NCI-H128 (cell line): ENCODE data around the gene DDX55.

ENCODE experiments used
- DNase-seq: peaks from one replicate; lab custom pipeline; 2025; ENCODE audit not compliant: unreplicated experiment; lab: John Stamatoyannopoulos, UW

DDX55 gene

DNA sequence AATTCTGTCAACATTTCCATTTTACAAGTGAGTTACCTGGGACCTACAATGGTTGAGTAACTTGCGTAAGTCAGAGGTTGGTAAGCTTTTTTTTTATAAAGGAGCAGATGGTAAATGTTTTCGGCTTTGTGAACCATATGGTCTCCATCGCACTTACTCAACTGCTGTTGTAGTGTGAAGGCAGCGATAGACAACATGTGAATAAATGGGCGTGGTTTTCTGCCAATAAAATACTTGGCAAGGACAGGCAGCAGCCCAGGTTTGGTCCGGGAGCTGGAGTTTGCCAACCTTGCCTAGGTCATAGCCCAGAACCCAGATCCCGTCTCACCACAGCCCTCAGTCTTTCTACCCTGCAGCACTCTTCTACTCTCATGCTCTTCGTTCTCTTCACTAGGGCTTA, 6.3 kb downstream of the DDX55 start:
- DNase-seq = no peak

DNA sequence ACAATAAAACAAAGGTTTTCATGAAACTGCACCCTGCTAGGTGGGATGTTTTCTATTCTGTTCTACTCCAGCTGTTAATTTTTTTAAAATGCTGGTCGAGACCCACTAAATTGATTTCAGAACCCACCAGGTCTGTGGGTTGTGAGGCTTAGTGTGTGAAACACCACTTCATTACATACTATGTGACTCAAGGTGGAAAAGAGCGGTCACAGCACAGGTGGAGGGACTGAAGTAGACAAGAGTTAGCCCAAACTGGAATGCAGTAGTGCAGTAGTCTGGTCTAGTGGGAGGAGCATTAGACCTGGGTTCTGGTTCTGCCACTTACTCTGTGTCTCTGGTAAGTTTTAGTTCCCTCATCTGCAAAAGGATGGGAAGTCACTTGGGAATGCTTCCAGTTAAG, 12.2 kb downstream of the DDX55 start:
- no peak for DNase-seq

GRCh38 chr12:123614531-123614930, 12.6 kb downstream of the DDX55 start:
- no peak for DNase-seq

GRCh38 chr12:123617144-123617543, 15.2 kb downstream of the DDX55 start:
- DNase-seq = no peak

DNA sequence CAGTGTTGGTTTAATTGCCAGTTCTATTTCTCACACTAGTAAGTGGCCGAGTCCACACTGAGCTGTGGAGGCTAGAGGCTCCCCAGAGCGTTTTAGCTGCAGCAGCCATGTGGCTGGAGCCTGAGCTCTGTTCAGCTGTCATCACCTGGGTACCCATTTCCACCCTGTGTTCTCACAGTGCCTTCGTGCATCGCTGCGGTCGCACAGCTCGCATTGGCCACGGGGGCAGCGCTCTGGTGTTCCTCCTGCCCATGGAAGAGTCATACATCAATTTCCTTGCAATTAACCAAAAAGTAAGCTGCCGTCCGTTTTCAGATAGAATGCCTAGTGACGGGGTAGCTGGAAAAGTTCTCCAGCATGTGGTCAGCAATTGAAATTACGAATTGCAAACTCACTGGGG, 15.7 kb downstream of the DDX55 start:
- no peak for DNase-seq

DNA sequence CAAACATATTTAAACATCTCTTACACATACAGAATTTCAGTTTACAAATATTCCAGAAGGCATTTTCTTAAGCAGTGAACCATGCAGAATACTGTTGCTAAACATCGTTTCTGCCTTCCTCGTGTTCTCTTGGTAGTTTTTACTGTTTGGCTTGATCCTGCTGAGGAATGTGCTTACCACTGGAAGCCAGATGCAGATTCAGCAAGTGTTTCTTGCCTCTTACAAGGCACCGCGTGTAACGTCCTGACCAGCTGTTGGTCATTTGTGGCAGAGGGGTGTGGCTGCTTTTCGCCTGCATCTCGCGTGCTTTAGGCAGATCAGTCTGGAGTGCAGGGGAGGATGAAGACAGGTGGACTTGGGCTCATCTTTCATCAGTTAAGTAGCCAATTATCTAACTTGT, 19.2 kb downstream of the DDX55 start:
- DNase-seq = no peak

DNA sequence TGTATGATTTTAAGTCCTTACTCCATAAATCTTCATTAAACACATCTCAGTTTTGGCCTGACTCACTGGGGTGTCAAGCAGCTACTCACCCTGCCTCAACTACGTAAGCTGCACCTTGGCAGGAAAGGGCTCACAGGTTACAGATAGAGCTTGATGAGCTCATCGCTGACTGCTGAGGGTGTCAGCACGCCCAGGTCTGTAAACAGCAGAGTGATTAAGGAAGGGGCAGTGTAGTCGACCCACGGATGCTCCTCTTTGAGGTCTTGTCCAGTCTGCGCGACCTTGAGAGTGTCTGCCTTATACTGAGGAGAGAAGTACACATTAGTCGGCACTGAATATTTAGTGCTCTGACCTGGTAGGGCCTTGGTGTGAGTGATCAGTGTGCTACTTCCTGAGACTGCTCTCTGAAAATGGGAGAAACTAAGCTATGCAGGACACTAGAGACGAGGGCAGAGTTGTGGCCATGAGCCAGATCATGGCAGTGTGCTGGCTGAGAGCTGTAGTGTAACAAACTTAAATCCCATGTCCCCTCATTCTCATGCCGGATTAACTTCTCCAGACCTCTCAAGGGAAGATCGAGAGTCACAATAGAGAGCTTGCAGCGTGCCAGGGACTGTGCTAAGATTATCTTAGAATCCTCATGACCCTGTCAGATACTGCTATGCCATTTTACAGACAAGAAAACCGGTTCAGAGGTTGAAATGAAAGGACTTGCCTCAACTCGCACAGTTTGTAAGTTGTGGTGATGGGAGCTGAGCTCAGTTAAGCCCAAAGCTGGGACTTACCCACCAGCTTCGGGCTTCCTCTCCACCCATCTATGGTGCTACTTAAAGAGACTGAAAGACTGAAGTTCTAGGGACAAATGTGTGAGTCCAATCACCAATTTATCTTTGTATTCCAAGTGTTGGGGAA, 20.0 kb downstream of the DDX55 start:
- no peak for DNase-seq

- DNase-seq = peak; percentile 93
These were observed 31.7 kb downstream of the DDX55 start, which contains the start of the genes EIF2B1 and GTF2H3 for GRCh38 chr12:123633379-123634141. TSS of gene EIF2B1 (minus strand) at chr12:123633686. CDS start at chr12:123633557, 129 bp downstream. TSS of gene GTF2H3 (plus strand) at chr12:123633829. CDS start at chr12:123633860, 31 bp downstream.

DNA sequence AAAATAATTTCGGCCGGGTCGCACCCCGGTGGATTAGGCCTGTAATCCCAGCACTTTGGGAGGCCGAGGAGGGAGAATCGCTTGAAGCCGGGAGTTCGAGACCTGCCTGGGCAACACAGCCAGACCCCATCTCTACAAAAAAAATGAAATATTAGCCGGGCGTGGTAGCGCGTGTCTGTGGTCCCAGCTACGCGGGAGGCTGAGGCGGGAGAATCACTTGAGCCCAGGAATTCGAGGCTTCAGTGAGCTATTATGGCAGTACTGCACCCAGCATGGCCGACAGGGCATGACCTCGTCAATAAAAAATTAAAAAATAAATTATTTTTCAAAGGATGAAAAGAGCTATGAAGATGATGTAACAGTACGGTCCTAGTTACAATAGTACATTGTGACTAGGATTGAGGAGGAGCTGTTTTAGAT, 32.3 kb downstream of the DDX55 start:
- DNase-seq = no peak

- DNase-seq = no peak
These were observed 42.0 kb downstream of the DDX55 start for GRCh38 chr12:123643911-123644310.

DNA sequence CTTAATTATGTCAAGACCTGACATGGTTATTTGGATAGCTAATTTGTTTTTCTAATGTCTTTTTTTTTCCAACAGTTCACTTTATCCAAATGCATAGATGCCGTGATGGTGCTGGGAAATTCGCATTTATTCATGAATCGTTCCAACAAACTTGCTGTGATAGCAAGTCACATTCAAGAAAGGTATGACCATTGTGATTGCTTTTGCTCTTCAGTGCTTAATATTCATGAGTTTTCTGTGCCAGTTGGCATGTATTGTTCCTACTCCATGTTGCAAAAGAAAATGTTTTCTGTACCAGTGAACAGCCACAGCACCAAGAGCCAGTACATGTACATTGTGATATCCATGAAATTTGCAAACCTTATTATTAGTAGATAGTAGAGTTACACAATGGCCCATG, 43.5 kb downstream of the DDX55 start:
- no peak for DNase-seq

GRCh38 chr12:123645878-123646277, 44.0 kb downstream of the DDX55 start:
- DNase-seq = no peak

DNA sequence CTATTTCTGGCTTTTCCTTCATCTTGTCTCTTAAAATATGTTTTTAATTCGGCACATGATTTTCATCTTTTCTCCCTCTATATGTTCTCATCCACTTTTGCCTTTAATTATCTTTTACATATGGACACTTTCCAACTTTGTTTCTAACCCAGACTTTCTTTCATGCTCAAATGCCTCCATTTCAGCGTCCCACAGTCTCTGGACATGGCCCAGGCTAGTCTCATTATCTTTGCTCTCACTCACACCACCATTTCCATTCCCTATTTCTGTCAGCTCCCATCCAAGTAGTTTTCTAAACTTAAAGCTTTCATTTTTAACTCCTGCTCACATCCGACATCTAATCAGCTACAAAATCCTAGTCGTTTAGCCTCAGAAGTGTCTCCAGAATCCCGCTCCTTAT, 46.5 kb downstream of the DDX55 start:
- DNase-seq = no peak

- no peak for DNase-seq
These were observed 52.3 kb downstream of the DDX55 start for GRCh38 chr12:123654129-123654701.

DNA sequence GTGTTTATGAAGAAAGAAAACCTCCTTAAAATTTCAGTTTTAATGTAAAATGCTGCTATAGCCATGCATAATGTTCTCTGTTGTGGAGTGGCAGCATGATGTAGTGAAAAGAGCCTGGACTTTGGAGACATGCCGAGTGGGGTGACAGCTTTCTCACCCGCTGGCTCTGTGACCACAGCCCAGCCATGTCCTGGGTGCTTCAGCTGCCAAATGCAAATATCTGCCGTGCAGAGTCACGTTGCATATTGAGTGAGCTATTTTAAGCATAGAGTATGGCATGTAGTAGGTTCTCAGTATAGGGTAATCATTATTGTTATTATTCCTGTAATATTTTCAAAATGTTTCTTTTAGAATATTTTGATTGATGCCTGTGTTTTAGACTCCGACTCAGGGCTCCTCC, 53.5 kb downstream of the DDX55 start:
- no peak for DNase-seq

GRCh38 chr12:123656392-123656791, 54.5 kb downstream of the DDX55 start:
- no peak for DNase-seq

DNA sequence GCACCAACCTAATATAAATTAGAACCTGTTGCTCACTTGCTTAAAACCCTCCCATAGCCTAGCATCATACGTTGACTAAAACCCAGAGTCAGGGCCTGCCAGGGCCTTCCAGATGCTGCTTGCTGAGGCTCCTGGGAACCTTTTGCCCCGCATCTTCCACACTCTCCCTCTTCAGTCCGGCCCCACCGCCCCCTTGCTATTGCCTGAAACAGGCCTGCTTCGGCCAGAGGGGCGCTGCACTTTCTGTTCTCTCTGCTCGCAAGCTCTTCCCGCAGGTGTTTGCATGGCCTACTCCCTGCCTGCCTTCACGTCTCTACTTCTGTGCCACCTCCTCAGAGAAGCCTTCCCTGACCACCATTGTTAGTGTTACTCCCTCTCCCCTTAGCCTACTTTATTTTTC, 55.3 kb downstream of the DDX55 start:
- no peak for DNase-seq

DNA sequence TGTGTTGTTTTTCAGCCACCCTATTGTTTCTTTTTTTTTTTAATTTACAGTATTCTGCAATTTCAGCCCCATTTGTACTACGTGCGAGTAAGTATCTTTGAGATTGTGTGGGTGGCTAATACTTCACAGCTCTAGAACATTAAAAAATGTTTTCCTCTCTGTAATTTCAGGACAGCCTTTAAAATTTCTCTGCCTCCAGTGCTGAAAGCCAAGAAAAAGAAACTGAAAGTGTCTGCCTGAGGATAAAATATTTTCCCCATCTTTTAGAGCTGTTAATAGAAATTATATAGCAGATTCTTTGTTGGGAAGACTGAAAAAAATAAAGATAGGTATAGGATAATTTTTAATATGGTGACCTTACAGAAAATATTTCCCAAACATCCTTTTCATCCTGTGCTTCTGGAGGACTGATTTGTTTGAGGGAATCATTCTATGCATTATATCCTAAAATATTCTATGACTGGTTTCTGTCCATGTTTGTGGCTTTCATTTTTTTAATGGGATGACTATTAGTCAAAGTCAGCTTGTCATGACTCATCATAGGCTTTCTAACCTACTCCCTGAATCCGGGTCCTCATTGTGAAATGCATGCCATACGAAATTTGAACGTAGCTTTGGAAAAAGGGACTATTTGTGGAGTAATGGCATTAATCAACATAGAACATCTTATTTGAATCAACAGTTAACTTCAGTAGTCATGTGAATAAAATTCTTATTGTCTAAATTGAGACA, 58.3 kb downstream of the DDX55 start:
- no peak for DNase-seq

DNA sequence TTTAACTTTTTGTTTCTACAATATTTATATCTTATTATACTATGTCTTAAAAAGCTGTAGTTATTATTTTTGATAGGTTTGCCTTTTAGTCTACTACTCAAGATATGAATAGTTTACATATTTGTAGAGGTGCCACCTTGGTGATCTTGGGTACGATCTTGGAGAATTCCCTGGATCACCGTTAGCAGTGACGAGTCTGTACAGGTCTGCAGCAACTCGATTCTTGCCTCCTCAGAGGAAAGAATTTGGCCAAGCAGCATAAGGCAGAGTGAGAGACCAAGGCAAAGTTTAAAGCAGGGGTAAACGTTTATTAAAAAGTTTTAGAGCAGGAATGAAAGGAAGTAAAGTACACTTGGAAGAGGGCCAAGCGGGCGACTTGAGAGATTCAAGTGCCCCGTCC, 65.9 kb downstream of the DDX55 start:
- DNase-seq = no peak
